PFSK-1 (cell line): Measurements from ENCODE around the gene NDUFB4.

Experiments used
- TAF1 ChIP-seq: IDR thresholded peaks from 2 replicates; pipeline ENCODE4 v1.6.1; 2012; ENCODE audit warnings: low read length, control low read depth, borderline replicate concordance; ENCODE audit not compliant: insufficient read depth
- TF ChIP-seq, protein P1 (sequence below), 2 experiments: IDR thresholded peaks; 2 replicates each; pipeline versions ENCODE4 v1.6.1 to v1.8.0; 2011 to 2012; ENCODE audit warnings: low read depth in 2 of 2, low read length in 2 of 2, control low read depth in 1 of 2, inconsistent platforms in 1 of 2, mild to moderate bottlenecking in 1 of 2, moderate library complexity in 1 of 2; ENCODE audit not compliant: insufficient read depth in 1 of 2

DNA sequence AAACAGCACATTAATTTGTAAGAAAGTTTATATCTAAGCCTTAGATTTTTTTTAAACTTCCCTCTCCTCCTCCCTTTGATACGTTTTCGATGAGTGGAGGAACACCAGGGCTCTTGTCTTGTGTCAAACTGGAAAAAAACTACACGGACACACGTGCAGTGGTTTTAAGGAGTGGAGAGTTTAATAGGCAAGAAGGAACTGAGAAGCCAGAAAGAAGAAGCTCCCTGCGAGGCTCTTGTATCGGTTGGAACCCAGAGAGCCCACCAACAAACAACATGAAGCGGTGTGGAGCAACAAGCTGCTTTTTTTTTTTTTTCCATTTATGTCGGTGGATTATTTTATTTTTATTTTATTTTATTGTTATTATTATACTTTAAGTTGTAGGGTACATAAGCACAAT, 18.6 kb downstream of the NDUFB4 start:
- no peak for TF ChIP-seq TAF1
- TF ChIP-seq, protein P1, sequence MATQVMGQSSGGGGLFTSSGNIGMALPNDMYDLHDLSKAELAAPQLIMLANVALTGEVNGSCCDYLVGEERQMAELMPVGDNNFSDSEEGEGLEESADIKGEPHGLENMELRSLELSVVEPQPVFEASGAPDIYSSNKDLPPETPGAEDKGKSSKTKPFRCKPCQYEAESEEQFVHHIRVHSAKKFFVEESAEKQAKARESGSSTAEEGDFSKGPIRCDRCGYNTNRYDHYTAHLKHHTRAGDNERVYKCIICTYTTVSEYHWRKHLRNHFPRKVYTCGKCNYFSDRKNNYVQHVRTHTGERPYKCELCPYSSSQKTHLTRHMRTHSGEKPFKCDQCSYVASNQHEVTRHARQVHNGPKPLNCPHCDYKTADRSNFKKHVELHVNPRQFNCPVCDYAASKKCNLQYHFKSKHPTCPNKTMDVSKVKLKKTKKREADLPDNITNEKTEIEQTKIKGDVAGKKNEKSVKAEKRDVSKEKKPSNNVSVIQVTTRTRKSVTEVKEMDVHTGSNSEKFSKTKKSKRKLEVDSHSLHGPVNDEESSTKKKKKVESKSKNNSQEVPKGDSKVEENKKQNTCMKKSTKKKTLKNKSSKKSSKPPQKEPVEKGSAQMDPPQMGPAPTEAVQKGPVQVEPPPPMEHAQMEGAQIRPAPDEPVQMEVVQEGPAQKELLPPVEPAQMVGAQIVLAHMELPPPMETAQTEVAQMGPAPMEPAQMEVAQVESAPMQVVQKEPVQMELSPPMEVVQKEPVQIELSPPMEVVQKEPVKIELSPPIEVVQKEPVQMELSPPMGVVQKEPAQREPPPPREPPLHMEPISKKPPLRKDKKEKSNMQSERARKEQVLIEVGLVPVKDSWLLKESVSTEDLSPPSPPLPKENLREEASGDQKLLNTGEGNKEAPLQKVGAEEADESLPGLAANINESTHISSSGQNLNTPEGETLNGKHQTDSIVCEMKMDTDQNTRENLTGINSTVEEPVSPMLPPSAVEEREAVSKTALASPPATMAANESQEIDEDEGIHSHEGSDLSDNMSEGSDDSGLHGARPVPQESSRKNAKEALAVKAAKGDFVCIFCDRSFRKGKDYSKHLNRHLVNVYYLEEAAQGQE (IDR thresholded peaks at IDR 0.05; ENCODE audit: insufficient read depth in 1 of 2, low read depth in 2 of 2, low read length in 2 of 2), result no peak
